Mucosa of gallbladder (tissue), 1 donor: Measurements from ENCODE around the gene HEPN1. TPM values are rescaled to one million over a fixed set of nuclear protein-coding genes. Genes with fewer than 3 reads are reported as not detected.

ENCODE experiments used
- DNase-seq: peaks from one replicate; pipeline ENCODE4 v3.0.0-alpha.2; 2020; ENCODE audit warnings: low spot score
- total RNA-seq: library from RNA; stranded (reverse); gene quantifications from one replicate; pipeline ENCODE4 v1.2.1, GENCODE V29; 2021
- donor health status: DM: no; HTN: no; CAD: no.

Gene HEPN1
- not detected for total RNA-seq

DNA sequence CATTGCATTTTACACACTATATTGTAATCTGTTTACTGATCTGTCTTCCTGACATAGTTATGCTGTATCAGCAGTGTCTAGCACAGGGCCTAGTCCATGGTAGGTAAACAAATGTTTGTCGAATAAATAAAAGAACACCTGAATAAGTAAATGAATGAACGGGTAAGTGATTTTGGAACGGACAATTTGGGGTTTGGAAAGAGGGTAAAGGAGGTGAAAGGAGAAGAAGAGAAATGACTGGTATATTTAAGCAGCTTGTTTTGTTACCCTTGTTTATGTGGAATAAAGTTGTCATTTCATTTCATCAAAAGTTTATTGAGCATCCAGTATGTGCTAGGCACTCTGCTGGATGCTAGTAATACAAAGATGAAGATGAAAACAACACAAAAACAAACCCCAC, at the start of gene HEPN1:
Gene HEPN1 (plus strand): TSS at position 301 of the 400 bp plus-strand sequence.
- no peak for DNase-seq

DNA sequence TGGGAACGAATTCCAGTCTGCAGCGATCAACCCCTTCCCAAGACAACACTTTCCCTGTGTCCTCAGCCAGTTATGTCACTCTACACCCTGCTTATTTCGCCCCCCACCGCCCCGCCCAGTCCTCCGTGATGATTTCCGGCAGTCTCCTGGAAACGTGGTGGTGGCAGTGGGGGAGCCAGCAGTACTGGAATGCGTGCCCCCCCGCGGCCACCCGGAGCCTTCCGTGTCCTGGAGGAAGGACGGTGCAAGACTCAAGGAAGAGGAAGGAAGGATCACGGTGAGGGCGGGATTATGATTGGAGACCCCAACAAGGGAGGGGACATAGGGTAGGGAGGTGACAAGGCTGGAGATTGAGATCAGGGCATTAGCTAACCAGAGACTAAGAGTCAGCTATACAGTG, 49.7 kb upstream of the HEPN1 start:
- no peak for DNase-seq

DNA sequence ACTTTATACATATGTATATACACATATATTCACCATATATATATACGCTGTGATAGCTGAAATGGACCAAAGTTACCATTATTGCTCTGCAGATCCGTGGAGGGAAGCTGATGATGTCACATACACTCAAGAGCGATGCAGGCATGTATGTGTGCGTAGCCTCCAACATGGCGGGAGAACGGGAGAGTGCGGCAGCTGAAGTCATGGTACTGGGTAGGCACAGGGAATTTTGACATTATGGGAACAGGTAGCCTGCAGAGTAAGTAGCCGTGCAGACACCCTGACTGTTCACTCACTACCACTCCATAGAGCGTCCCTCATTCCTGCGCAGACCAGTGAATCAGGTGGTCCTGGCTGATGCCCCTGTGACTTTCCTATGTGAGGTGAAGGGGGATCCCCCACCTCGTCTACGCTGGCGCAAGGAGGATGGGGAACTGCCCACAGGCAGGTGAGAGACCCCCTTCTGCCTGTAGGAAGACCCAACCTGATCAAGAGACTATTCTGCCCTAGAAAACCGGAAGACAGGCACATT, 49.1 kb upstream of the HEPN1 start:
- DNase-seq, result no peak

DNA sequence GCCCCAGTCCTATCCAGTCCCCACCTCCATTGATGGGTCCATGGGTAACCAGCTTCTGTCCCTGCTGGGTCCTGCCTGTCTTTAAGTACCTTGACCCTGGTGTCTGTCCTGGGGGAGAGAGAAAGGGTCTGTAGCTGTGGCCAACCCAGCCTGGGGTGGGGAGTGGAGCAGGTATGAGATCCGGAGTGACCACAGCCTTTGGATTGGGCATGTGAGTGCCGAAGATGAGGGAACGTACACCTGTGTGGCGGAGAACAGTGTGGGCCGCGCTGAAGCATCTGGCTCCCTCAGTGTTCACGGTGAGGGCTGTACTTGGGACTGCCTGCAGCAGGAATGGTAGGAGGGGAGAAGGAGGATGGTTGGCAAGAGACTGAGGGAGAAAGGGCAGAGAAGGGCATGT, 48.6 kb upstream of the HEPN1 start:
- DNase-seq, result no peak

DNA sequence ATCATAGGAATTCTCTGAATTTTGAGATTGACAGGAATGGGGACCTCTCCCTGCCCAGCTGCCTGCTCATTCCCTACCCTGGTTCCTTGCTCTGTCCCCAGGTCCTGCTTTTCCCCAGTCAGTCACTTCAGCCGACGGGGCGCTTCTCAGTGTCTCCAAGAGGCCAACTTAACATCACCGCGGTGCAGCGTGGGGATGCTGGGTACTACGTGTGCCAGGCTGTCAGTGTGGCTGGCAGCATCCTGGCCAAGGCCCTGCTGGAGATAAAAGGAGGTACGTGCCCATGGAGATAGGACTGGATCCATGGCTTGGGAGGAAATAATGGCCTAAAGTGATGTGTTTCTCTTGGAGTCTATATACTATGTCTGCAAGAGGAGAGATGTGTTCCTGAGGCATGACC, 46.8 kb upstream of the HEPN1 start:
- no peak for DNase-seq

DNA sequence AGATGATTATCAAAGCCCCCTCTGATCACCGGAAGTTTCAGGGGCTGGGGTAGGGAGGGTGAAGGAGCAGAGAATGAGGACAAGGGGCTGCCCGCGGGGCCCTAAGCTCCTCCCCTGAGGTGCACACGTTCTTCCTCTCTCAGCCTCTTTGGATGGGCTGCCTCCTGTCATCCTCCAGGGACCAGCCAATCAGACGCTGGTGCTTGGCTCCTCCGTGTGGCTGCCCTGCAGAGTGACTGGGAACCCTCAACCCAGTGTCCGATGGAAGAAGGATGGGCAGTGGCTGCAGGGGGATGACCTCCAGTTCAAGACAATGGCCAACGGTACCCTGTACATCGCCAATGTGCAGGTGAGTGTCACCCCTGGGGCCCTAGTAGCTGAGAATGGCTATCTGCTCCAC, 46.3 kb upstream of the HEPN1 start:
- DNase-seq, result no peak

DNA sequence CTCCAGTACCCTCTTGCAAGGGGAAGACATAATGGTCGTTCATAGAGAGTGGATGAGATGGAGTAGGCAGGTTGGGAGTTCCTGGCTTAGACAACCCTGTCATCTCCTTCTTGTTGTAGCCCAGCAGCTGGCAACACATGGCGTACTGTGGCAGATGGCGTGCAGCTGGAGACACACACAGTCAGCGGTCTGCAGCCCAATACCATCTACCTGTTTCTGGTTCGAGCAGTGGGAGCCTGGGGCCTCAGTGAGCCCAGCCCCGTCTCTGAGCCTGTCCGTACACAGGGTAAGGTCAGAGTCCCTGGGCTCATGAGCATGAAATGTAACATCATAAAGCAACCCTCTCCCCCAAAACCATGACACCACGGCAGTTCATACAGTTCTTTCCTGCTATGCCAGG, 45.1 kb upstream of the HEPN1 start:
- no peak for DNase-seq

DNA sequence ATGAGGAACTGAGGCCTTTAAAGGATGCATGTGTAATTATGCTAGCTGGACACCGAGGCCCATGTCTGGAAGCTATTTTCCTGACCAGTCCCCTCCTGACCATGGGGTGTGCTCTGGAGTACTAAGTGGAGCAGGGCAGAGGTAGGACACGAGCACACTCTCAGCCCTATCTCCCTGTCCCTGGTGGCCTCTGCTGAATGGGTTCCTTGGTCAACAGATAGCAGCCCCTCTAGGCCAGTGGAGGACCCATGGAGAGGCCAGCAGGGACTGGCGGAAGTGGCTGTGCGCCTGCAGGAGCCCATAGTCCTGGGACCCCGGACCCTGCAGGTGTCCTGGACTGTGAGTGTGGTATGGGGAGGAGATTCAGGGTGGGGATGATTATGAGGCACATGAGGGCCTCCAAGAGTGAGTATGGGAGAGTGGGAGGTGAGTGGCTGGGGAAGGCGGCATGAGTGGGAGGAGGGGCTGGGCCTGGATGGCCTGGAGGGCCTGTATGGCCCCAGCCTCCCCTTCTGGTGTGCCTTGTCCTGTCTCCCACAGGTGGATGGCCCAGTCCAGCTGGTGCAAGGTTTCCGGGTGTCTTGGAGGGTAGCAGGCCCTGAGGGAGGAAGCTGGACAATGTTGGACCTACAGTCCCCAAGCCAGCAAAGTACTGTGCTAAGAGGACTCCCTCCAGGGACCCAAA, 44.3 kb upstream of the HEPN1 start:
- DNase-seq, result no peak

DNA sequence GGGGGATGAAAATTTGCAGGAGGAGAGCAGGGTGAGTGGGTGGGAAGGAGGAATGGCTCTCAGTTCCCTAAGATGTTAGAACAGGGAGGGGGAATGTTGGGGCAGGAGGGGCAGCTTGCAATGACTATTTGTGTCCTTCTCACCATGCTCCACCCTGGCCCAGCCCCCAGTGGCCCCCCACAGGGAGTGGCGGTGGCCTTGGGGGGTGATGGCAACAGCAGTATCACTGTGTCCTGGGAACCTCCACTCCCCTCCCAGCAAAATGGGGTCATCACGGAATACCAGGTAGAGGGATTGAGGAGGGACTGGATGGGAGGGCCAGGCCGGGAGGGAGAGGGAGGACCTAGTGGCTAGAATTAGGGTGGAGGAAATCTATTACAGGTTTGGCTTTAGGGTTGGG, 43.6 kb upstream of the HEPN1 start:
- no peak for DNase-seq

DNA sequence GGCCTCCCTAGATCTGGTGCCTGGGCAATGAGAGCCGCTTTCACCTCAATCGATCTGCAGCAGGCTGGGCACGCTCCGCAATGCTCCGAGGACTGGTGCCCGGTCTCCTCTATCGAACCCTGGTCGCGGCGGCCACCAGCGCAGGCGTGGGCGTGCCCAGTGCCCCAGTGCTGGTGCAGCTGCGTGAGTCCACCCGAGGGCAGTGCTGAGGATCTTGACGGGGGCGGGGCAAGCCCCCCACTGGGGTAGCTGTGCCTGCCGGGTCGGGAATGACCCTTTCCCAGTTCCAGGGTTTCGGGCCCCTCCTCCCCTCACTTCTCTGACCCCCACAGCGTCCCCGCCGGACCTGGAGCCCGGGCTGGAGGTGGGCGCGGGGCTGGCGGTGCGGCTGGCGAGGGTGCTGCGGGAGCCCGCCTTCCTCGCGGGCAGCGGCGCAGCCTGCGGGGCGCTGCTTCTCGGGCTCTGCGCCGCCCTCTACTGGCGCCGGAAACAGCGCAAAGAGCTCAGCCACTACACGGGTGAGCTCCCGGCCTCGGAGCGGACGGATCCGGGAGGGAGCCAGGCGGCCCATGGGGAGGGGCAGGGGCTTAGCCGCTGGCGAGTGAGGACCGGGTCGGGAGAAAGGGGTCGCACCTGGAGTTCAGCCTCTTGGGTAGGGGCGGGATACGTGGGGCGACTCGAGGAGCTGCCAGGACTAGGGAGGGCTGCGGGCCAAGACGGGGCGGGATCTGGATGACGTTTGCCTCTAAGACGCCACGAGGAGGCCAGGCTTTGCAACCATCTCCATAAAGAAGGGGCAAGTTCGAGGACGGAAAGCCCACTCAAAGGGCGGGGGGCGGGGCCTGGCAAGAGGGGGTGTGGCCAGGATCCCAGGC, 42.9 kb upstream of the HEPN1 start:
- DNase-seq, result peak; percentile 81

DNA sequence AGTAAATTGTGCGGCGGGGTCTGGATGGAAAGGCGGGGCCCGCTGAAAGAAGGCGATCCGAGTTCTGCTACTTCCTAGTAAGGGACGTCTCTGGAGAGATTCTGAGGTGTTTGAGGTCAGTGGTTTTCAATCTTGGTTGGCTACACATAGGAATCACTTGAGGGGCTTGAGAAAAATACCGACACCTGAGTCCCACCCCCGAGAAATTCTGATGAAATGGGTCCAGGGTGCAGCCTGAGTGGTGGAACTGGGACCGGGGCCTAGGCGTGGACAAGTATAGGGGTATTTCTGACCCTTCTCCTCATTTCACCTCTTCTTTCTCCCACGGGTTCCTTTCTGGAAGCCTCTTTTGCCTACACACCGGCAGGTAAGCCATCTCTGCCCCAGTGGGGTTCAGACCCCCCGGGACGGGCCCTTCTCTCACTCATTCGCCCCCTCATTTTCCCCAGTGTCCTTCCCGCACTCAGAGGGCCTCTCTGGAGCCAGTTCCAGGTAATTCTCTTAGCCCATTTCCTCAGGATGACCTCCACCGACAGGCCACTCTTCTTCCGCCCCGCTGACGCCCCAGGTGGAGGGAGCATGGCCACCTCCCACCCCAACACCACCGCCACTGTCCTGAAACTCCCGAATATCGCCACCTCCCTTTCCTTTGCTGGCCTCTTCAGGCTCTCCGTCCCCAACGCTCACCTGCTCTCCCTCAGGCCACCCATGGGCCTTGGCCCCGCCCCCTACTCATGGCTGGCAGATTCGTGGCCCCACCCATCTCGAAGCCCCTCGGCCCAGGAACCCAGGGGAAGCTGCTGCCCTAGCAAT, 42.0 kb upstream of the HEPN1 start:
- no peak for DNase-seq

DNA sequence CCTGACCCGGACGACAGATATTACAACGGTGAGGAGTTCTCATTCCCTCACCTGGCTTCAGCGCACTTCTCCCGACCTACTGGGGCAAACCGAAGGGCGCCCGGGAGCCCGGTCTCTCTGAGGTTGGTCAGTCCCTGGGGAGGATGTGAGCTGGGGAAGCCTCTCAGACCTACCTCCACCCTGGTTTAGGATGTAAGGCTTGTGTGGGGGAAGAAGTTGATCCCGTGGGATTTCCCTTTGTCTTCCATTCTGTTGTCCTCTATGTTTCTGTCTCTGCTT, 41.5 kb upstream of the HEPN1 start:
- DNase-seq, result no peak

DNA sequence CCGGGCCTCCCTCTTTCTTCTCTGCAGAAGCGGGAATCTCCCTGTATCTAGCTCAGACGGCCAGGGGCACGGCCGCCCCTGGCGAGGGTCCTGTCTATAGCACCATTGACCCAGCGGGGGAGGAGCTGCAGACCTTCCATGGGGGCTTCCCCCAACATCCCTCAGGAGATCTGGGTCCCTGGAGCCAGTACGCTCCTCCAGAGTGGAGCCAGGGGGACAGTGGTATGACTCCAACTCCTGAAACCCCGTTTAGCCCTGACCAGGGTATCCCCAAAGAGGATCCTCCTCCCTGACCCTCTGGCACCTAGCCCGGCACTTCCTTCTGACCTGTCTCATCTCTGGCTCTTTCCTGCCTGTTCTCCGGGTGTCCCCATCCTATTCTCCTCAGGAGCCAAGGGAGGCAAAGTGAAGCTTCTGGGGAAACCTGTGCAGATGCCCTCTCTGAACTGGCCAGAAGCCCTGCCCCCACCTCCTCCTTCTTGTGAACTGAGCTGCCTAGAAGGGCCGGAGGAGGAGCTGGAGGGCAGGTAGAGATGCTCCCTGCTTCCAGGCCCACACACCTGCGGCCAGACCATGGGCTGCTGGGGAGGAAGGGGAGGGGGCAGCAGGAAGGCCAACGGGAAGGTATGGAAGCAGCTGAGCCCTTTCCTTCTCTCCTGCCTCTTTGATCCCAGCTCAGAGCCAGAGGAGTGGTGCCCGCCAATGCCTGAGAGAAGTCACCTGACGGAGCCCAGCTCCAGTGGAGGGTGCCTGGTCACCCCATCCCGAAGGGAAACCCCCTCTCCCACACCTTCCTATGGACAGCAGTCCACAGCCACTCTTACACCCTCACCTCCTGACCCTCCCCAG, 40.9 kb upstream of the HEPN1 start:
- no peak for DNase-seq

DNA sequence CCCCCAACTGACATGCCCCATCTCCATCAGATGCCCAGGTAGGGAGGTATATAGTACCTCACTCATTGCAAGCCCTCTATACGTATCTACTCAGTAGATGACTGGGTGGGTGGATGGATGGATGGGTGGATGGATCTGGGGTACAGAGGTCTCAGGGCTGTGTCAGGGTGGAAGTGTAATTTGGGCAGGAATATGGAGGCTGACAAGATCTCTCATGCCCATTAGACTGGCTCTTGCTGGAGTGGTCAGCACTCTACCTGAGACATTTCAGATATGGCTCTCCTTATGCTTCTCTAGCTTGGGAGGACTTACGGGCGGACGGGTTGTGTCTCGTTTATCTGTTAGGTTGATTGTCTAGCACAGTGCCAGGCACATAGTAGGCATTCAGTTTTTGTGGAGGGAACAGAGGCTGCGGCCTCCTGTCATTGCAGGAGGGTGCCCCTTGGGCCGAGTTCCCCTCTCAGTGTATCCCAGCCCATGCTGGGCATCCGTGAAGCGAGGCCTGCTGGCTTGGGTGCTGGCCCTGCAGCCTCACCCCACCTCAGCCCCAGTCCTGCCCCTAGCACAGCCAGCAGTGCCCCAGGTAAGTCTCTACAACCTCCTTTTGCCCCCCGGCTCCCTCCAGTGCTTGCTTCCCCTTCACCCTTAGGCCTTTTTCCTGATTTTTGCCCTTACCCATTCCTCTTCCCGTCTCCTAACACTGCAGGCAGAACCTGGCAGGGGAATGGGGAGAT, 40.1 kb upstream of the HEPN1 start:
- DNase-seq, result no peak

DNA sequence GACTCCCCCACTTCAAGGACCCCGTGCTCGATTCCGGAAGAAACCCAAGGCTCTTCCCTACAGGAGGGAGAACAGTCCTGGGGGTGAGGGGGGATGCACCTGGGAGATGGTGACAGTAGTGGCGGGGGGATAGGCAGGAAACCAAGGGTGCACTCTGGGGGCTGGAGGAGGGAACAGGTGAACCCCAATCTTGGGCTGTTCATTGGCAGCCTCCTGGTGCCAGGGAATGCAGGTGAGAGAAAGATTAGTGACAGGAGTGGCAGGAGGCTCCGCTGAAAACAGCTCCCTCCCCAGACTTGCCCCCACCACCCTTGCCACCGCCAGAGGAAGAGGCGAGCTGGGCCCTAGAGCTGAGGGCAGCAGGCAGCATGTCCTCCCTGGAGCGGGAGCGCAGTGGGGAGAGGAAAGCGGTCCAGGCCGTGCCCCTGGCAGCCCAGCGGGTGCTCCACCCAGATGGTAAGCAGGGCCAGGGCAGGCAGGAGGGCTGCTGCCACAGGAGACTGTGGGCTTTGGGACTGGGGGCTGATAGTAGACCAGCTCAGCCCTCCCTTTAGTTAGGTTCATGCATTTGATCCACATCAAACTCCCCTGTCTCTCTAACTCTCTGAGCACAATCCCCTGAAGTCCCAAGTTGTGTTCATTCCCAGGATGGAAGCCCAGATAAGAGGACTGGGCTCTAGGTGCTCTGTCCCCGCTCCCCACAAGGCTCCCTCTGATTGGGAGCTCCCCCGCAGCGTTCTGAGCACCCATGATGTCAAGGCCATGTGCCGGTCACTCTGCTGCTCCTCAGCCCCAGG, 39.4 kb upstream of the HEPN1 start:
- no peak for DNase-seq

DNA sequence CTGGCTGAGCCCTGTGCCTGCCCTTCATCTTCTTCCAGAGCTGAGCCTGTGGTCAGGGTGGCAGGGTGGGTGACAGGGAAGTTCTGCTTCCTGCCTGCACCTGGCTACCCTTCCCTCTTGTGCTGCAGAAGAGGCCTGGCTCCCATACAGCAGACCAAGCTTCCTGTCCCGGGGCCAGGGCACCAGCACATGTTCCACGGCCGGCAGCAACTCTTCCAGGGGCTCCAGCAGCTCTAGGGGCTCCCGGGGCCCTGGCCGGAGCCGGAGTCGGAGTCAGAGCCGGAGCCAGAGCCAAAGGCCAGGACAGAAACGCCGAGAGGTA, 38.8 kb upstream of the HEPN1 start:
- DNase-seq, result no peak

DNA sequence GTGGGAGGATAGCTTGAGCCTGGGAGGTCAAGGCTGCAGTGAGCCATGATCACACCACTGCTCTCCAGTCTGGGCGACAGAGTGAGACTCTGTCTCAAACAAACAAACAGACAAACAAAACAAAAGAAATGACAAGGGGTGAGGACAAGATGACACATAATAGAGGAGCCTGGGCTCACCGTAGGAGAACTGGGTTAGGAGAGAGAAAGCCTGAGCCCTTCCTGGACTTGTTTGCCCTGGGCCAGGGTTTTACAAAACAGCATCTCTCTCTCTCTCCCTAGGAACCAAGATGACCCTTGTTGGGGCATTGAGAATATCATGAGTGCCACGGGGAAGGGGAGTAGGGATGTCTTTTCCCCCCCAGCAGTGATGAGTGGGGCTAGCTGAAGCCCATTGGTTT, 38.1 kb upstream of the HEPN1 start:
- no peak for DNase-seq

DNA sequence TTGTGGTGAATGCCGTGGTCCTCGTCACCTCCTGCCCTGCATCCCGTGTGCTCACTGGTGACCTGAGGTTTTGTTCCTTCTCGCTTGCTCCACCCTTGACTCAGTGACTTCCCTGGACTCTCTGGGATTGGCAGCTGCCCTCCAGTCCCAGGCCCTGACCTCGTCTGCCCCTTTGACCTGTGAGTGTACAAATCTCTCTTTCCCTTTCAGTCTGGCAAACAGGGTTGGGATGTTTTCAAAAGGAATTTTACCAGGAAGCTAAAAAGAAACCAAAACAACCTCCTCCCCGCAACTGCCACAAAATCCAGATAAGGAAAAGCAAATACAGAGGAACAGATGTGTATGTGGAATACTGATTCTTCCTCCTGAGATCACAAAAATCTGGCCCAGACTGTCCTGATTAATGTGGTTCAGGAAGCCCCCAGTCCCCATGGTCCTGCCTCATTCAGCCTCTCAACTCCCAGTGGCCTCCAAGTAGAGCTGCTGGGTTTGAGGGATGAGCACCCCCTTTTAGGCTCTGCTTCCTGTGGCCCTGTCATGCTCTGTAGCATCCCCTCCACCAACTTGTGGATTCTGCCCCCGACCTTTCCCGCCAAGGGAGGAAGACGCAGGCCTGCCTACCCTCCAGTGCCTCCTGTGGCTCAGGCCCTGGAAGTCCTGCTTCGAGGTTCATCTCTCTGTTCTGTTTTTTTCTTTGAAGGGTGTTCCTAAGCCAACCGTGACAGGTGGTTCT, 36.5 kb upstream of the HEPN1 start:
- DNase-seq, result no peak

DNA sequence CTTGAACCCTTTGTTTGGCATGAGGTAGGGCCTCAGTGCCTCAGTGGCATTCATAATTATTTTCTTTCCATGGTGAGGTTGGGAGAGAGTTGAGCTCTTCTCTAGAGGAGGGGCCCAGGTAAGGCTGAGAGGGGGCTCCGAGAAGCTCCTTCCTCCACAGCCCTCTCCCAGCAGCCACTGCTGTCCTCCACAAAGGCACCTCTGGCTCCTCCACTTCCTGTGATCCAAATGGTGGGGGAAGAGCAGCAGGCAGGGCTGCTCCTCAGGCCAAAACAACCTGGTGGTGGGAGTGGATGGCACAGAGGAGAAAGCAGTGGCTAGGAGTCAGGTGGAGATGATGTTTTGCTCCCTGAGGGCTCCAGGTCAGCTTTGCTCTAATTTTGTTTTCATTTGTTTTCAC, 34.7 kb upstream of the HEPN1 start:
- no peak for DNase-seq
